ENCODE data around the gene SKP2.
"Not testable (repeated sequence)": the region's sequence is repeated elsewhere in the genome, so short reads cannot be mapped to it uniquely, and the experiment has no call there.

Gene SKP2

DNA sequence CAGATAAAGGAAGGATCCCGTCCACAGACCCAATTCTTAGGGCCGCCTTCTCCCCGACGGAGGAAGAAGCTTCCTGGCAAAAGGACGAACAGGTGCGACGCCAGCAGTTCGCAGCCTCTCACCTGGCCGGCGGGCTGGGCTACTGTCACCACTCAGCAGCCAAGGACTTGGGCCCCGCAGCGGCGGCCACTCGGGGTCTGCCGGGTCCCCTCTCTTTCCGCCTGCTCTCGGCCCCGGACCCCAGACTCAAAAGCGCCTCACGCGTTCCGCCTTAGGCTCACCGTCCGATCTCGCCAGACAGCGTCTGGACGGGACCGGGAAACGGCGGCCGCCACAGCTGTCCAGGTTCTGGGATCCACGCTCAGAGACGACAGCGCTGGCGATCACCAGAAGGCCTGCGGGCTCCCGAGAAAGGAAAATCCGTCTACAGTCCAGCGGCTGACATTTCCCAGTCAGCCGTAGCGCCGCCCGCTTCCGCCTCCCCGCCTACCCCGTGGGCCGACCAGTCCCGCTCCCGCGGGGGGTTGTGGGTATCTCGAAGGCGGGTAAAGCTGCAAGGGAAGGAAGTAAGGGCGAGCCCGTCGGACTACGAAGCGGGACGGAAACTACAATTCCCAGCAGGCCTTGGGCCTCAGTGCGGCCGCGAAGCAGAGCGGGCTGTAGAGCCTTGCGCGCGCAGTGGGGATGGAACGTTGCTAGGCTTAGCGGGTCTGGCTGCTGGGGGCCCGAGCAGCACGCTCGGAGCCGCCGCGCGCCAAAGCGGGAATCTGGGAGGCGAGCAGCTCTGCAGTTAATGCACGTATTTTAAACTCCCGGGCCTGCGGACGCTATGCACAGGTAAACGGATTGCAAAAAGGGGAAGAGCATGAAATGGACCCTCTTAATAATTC lies at the start of gene SKP2, which contains the start of gene LMBRD2:
SKP2 (plus strand) TSS at position 678 of the 890 bp plus-strand sequence; CDS start at position 830, 152 bp downstream.
LMBRD2 (minus strand) TSS at position 454 of the 890 bp plus-strand sequence. CDS start 8,538 bp downstream, outside the sequence.
- peaks cover 10% of the 10 kb centered on the region for H3K4me1 ChIP-seq (ENCODE audit: control insufficient read depth, insufficient read depth, low read length)

GRCh38 chr5:36105819-36106218 lies 46.1 kb upstream of the SKP2 start:
- H3K9ac ChIP-seq (ENCODE audit: low read length), result no peak overlapping the region
- no peak overlapping the region for H3K4me3 ChIP-seq (ENCODE audit: low read length)
- no peaks in the 10 kb centered on the region for H3K27me3 ChIP-seq (ENCODE audit: control insufficient read depth, insufficient read depth, low read length)
- H3K4me1 ChIP-seq (ENCODE audit: control insufficient read depth, insufficient read depth, low read length), result no peaks in the 10 kb centered on the region
- H3K27ac ChIP-seq (ENCODE audit: low read depth, low read length), result no peak overlapping the region
- peaks cover 5% of the 10 kb centered on the region for H3K36me3 ChIP-seq (ENCODE audit: control insufficient read depth, insufficient read depth, low read length)

More for the DNA sequence above, at the start of gene SKP2, which contains the start of gene LMBRD2:
- Histone ChIP-seq H3K27ac (ENCODE audit: low read depth, low read length) (peak within 1 kb of the TSS; percentile 56), H3K36me3 (ENCODE audit: control insufficient read depth, insufficient read depth, low read length) (no peaks in the 10 kb centered on the region), H3K9ac (ENCODE audit: low read length) (peak within 1 kb of the TSS; percentile 76), H3K27me3 (ENCODE audit: control insufficient read depth, insufficient read depth, low read length) (no peaks in the 10 kb centered on the region), H3K4me3 (ENCODE audit: low read length) (peak within 1 kb of the TSS; percentile 91)

DNA sequence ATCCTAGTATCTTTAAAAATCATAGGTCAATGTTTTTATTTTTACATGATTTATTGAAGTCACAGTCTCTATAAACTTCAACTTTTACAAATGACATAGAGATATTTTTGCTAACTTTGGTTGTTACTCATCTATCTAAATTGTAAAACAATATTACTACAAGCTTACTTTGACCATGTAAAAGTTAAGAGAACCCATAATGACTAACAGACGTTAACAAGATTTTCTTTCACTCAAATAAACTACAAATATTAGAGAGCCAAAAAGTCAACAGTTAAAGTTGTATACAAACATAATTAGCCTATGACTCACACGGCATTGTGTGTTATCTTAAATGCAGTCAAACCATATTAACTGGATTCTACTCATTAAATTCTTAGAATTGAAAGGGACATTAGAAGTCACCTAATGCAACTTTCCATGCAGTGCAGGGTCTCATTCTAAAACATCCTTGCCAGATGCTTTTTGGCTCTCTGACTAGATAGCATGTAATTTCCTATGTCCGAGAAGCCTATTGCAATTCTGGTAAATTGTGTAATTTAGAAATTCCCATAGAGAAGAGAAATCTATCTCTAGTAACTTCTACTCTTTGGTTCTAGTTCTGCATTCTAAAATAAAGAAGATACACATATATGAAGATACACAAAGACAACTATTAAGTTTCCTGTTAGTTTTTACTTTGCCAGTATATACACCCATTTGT lies 43.0 kb upstream of the SKP2 start:
- no peaks in the 10 kb centered on the region for H3K27me3 ChIP-seq (ENCODE audit: control insufficient read depth, insufficient read depth, low read length)
- no peaks in the 10 kb centered on the region for H3K4me1 ChIP-seq (ENCODE audit: control insufficient read depth, insufficient read depth, low read length)
- no peak overlapping the region for H3K27ac ChIP-seq (ENCODE audit: low read depth, low read length)
- peaks cover 8% of the 10 kb centered on the region for H3K36me3 ChIP-seq (ENCODE audit: control insufficient read depth, insufficient read depth, low read length)
- no peak overlapping the region for H3K4me3 ChIP-seq (ENCODE audit: low read length)
- no peak overlapping the region for H3K9ac ChIP-seq (ENCODE audit: low read length)

DNA sequence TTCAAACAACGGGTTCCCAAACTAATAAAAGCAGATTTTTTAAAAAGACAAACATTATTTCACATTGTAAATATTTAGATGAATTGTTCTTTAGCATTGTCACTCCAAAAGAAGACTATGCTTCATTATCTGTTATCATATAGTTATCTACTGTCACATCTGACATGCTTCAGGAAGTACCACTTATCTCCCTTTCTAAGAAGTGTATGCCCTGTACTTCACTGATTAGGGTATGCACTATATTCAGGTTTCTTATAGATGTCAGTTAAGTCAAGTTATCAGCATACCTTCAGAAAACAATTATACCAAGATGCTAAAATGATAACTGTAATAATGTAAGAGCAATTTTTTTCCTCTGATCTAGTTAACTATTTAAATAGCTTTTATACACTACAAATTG lies 40.7 kb upstream of the SKP2 start:
- Histone ChIP-seq H3K27ac (ENCODE audit: low read depth, low read length) (no peak overlapping the region), H3K4me3 (ENCODE audit: low read length) (no peak overlapping the region), H3K27me3 (ENCODE audit: control insufficient read depth, insufficient read depth, low read length) (no peaks in the 10 kb centered on the region), H3K9ac (ENCODE audit: low read length) (no peak overlapping the region), H3K4me1 (ENCODE audit: control insufficient read depth, insufficient read depth, low read length) (no peaks in the 10 kb centered on the region), H3K36me3 (ENCODE audit: control insufficient read depth, insufficient read depth, low read length) (peaks cover 8% of the 10 kb centered on the region)

DNA sequence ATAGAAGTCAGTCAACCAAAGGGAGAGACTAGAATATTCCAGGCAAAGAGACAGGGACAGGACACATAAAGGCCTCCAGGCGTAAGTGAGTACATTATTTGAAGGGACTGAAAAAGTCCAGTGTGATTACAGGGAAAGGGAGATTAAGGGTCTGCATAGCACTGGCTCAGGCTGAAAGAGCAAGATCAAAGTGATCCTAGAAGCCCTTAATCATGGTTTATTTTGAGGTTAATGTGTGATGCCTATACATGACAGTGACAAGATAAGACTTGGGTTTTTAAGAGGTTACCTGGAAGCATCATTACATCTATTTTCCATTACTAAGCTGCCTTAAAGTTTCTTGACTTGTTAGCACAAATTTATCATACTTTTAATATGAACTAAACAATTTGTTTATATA lies 26.0 kb upstream of the SKP2 start:
- Histone ChIP-seq H3K4me1 (ENCODE audit: control insufficient read depth, insufficient read depth, low read length) (no peaks in the 10 kb centered on the region), H3K36me3 (ENCODE audit: control insufficient read depth, insufficient read depth, low read length) (peaks cover 5% of the 10 kb centered on the region), H3K27ac (ENCODE audit: low read depth, low read length) (no peak overlapping the region), H3K27me3 (ENCODE audit: control insufficient read depth, insufficient read depth, low read length) (no peaks in the 10 kb centered on the region), H3K4me3 (ENCODE audit: low read length) (no peak overlapping the region), H3K9ac (ENCODE audit: low read length) (no peak overlapping the region)

DNA sequence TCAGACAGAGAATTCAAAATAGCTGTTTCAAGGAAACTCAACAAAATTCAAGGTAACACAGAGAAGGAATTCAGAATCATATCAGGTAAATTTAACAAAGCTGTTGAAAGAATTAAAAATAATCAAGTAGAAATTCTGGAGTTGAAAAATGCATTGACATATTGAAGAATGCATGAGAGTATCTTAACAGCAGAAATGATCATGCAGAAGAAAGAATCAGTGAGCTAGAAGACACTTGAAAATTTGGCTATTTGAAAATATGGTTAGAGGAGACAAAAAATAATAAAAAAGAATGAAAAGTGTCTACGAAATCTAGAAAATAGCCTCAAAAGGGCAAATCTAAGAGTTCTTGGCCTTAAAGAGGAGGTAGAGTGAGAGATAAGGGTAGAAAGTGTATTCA lies 23.1 kb upstream of the SKP2 start:
- no peak overlapping the region for H3K27ac ChIP-seq (ENCODE audit: low read depth, low read length)
- no peak overlapping the region for H3K4me3 ChIP-seq (ENCODE audit: low read length)
- H3K27me3 ChIP-seq (ENCODE audit: control insufficient read depth, insufficient read depth, low read length), result no peaks in the 10 kb centered on the region
- H3K4me1 ChIP-seq (ENCODE audit: control insufficient read depth, insufficient read depth, low read length), result no peaks in the 10 kb centered on the region
- peaks cover 5% of the 10 kb centered on the region for H3K36me3 ChIP-seq (ENCODE audit: control insufficient read depth, insufficient read depth, low read length)
- no peak overlapping the region for H3K9ac ChIP-seq (ENCODE audit: low read length)

GRCh38 chr5:36129666-36130065 lies 22.2 kb upstream of the SKP2 start:
- H3K36me3 ChIP-seq (ENCODE audit: control insufficient read depth, insufficient read depth, low read length); H3K4me1 ChIP-seq (ENCODE audit: control insufficient read depth, insufficient read depth, low read length): not testable (repeated sequence)

DNA sequence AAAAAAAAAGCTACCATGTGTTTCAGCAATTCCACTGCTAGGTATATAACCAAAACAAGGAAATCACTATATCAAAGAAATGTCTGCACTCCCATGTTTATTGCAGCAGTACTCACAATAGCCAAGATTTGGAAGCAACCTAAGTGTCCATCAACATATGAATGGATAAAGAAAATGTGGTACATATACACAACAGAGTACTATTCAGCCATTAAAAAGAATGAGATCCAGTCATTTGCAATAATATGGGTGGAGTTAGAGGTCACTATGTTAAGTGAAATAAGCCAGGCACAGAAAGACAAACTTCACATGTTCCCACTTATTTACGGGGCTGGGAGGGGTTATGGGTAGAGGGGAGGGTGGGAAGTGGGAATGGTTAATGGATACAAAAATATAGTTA lies 18.9 kb upstream of the SKP2 start:
- H3K27me3 ChIP-seq (ENCODE audit: control insufficient read depth, insufficient read depth, low read length); H3K36me3 ChIP-seq (ENCODE audit: control insufficient read depth, insufficient read depth, low read length); H3K4me1 ChIP-seq (ENCODE audit: control insufficient read depth, insufficient read depth, low read length); H3K27ac ChIP-seq (ENCODE audit: low read depth, low read length); H3K4me3 ChIP-seq (ENCODE audit: low read length); H3K9ac ChIP-seq (ENCODE audit: low read length): not testable (repeated sequence)

More at GRCh38 chr5:36129666-36130065, 22.2 kb upstream of the SKP2 start:
- H3K27ac ChIP-seq (ENCODE audit: low read depth, low read length); H3K4me3 ChIP-seq (ENCODE audit: low read length); H3K27me3 ChIP-seq (ENCODE audit: control insufficient read depth, insufficient read depth, low read length); H3K9ac ChIP-seq (ENCODE audit: low read length): not testable (repeated sequence)

DNA sequence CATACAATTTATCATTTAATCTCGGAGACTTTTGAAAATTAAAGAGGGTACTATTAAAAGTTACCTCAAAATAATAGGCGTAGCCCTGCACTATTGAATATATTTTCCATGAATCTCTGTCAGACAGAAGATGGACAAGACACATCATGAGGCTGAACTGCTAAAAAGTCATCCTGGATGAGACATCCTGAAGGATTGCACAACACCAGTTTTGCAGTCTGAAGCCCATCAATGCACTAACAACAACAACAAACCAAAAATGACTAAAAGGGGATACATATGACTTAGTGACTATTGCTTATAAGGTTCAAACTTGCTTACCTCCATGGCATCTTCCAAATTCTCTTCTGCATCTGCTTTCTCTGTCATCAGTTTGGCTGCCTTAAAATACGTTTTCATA lies 15.9 kb upstream of the SKP2 start:
- Histone ChIP-seq H3K4me3 (ENCODE audit: low read length) (no peak overlapping the region), H3K36me3 (ENCODE audit: control insufficient read depth, insufficient read depth, low read length) (peaks cover 5% of the 10 kb centered on the region), H3K27me3 (ENCODE audit: control insufficient read depth, insufficient read depth, low read length) (no peaks in the 10 kb centered on the region)

DNA sequence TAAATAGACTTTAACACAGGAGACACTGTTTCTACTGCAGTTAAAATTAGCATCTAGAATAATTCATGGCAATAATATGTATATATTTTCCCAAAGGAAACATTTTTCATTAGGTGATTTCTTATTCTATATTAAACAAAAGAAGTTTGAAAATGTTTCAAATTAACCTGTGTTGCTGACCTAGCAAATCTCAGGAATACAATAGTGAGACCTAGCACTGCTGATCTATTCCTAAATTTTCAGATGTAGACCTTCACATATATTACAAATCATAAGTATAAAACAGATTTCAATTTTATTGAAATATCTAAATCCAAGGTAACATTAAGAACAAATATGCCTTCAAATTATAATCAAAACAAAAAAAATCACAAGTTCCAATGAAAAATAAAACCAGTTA lies 15.3 kb upstream of the SKP2 start:
- Histone ChIP-seq H3K9ac (ENCODE audit: low read length) (no peak overlapping the region), H3K4me3 (ENCODE audit: low read length) (no peak overlapping the region), H3K4me1 (ENCODE audit: control insufficient read depth, insufficient read depth, low read length) (no peaks in the 10 kb centered on the region), H3K27ac (ENCODE audit: low read depth, low read length) (no peak overlapping the region), H3K36me3 (ENCODE audit: control insufficient read depth, insufficient read depth, low read length) (peaks cover 5% of the 10 kb centered on the region), H3K27me3 (ENCODE audit: control insufficient read depth, insufficient read depth, low read length) (no peaks in the 10 kb centered on the region)

More for the DNA sequence above, 15.9 kb upstream of the SKP2 start:
- H3K27ac ChIP-seq (ENCODE audit: low read depth, low read length), result no peak overlapping the region
- H3K4me1 ChIP-seq (ENCODE audit: control insufficient read depth, insufficient read depth, low read length), result no peaks in the 10 kb centered on the region
- H3K9ac ChIP-seq (ENCODE audit: low read length), result no peak overlapping the region

DNA sequence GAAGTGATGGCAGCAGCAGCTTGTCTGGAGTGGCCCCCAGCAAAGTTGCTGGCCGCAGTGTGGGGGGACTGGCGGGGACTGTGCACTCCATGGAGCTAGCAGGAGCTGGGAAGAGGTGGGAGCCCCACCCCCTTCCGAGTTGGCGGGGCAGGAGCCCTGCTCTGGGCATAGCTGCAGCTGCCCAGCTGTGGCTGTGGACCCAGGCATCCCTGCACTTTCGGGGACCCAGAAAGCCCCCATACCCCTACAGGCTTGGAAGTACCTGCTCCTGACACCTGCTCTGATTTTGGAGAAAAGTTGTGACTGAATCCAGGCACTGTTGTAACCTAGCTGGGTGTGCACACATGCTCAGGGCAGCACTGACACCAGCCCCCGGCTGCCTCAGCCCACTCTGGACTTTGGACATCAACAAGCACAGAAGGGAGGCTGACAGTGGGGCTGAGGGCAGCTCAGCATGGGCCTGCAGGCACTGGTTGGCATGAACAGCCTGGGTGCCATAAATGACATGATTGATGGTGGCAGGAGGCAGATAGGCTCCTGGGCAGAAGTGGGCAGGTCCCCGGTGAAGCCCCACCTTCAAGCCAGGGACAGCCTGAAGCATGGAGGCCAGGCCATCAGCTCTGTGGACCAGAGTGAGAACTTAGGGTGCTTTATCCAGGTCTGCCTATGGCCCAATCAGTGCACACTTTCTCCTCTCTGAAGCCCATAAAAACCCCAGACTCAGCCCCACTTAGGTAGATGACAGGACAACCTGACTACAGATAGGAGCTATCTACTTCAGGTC lies 12.8 kb upstream of the SKP2 start:
- H3K36me3 ChIP-seq (ENCODE audit: control insufficient read depth, insufficient read depth, low read length), result peaks cover 5% of the 10 kb centered on the region
- H3K27me3 ChIP-seq (ENCODE audit: control insufficient read depth, insufficient read depth, low read length), result no peaks in the 10 kb centered on the region
- no peak overlapping the region for H3K27ac ChIP-seq (ENCODE audit: low read depth, low read length)
- H3K4me3 ChIP-seq (ENCODE audit: low read length), result no peak overlapping the region
- no peak overlapping the region for H3K9ac ChIP-seq (ENCODE audit: low read length)
- H3K4me1 ChIP-seq (ENCODE audit: control insufficient read depth, insufficient read depth, low read length), result no peaks in the 10 kb centered on the region

GRCh38 chr5:36145311-36145710 lies 6.6 kb upstream of the SKP2 start:
- Histone ChIP-seq H3K27ac (ENCODE audit: low read depth, low read length) (no peak overlapping the region), H3K36me3 (ENCODE audit: control insufficient read depth, insufficient read depth, low read length) (peaks cover under 1% of the 10 kb centered on the region), H3K9ac (ENCODE audit: low read length) (no peak overlapping the region), H3K27me3 (ENCODE audit: control insufficient read depth, insufficient read depth, low read length) (no peaks in the 10 kb centered on the region), H3K4me3 (ENCODE audit: low read length) (no peak overlapping the region), H3K4me1 (ENCODE audit: control insufficient read depth, insufficient read depth, low read length) (no peaks in the 10 kb centered on the region)
